H1 (cell line): Measurements from ENCODE around the gene HOOK1. TPM values are rescaled to one million over a fixed set of nuclear protein-coding genes. Genes with fewer than 3 reads are reported as not detected.

Source experiments
- CTCF ChIA-PET: fragments of 300-600 bp; sonication (Branson Sonifier 250); formaldehyde crosslinking; loops from one replicate; lab custom pipeline; 2021; ENCODE audit not compliant: partially characterized antibody; lab: Charles Lee
- POLR2A ChIA-PET: fragments of 300-600 bp; sonication (Branson Sonifier 250); formaldehyde crosslinking; loops from one replicate; lab custom pipeline; 2021; ENCODE audit warnings: inconsistent platforms; ENCODE audit not compliant: partially characterized antibody; lab: Charles Lee
- DNase-seq, 2 experiments: peaks; one replicate each; pipeline versions ENCODE4 v3.0.0 to v3.0.0-alpha.2; 2010 to 2022; ENCODE audit warnings: low spot score in 2 of 2, low read depth in 1 of 2, mixed read lengths in 1 of 2
- FAIRE-seq: peaks from 2 replicates; lab custom pipeline; 2011; peaks lifted over from hg19 to GRCh38; lab: Jason Lieb, UNC
- H2AFZ ChIP-seq: 2 replicates; pipeline ENCODE4 v1.8.1; 2012; ENCODE audit warnings: low read length, inconsistent platforms
- H2AK5ac ChIP-seq: 2 replicates; pipeline ENCODE4 v1.6.1; 2013; ENCODE audit warnings: low read depth, low read length
- H2BK120ac ChIP-seq: replicated peaks from 2 replicates; pipeline ENCODE3; 2013; ENCODE audit warnings: low read depth, low read length, inconsistent platforms
- H2BK12ac ChIP-seq: 2 replicates; pipeline ENCODE4 v1.6.1; 2013; ENCODE audit warnings: low read depth, low read length
- H2BK15ac ChIP-seq: 2 replicates; pipeline ENCODE4 v1.6.1; 2013; ENCODE audit warnings: low read length
- H2BK20ac ChIP-seq: 2 replicates; pipeline ENCODE4 v1.6.1; 2013; ENCODE audit warnings: low read length
- H2BK5ac ChIP-seq: 2 replicates; pipeline ENCODE4 v1.6.1; 2013; ENCODE audit warnings: low read depth, low read length
- H3K14ac ChIP-seq: 2 replicates; pipeline ENCODE4 v1.6.1; 2013; ENCODE audit warnings: inconsistent platforms; ENCODE audit not compliant: insufficient read length
- H3K18ac ChIP-seq: 2 replicates; pipeline ENCODE4 v1.6.1; 2013; ENCODE audit warnings: low read length; ENCODE audit errors: extremely low read depth
- H3K23ac ChIP-seq: 2 replicates; pipeline ENCODE4 v1.6.1; 2013; ENCODE audit warnings: inconsistent platforms; ENCODE audit not compliant: insufficient read length
- H3K23me2 ChIP-seq: 2 replicates; pipeline ENCODE4 v1.6.1; 2013; ENCODE audit warnings: low read depth, low read length
- H3K27ac ChIP-seq: 2 replicates; pipeline ENCODE4 v1.6.1; 2011; ENCODE audit warnings: low read depth, low read length, inconsistent platforms
- H3K27me3 ChIP-seq, 4 experiments: replicated peaks in 1 of 4; 1 replicate in 1 of 4; 2 replicates in 3 of 4; pipeline versions ENCODE4 v1.6.1 to v1.8.1; 2011 to 2013; ENCODE audit warnings: low read length in 3 of 4, mild to moderate bottlenecking in 3 of 4, inconsistent platforms in 2 of 4, mixed read lengths in 2 of 4, moderate library complexity in 1 of 4; ENCODE audit not compliant: control insufficient read depth in 3 of 4, insufficient read depth in 3 of 4; ENCODE audit errors: extremely low read depth in 1 of 4
- H3K36me3 ChIP-seq, 4 experiments: 2 replicates each; pipeline versions ENCODE4 v1.6.1 to v1.8.1; 2011 to 2013; ENCODE audit warnings: mild to moderate bottlenecking in 4 of 4, low read length in 3 of 4, moderate library complexity in 2 of 4, control low read depth in 1 of 4, inconsistent platforms in 1 of 4; ENCODE audit not compliant: insufficient read depth in 4 of 4, control insufficient read depth in 2 of 4
- H3K4ac ChIP-seq: replicated peaks from 2 replicates; pipeline ENCODE3; 2013; ENCODE audit warnings: low read length, low read depth, mixed read lengths, inconsistent platforms; ENCODE audit not compliant: insufficient read length
- H3K4me1 ChIP-seq, 4 experiments: replicated peaks in 1 of 4; 1 replicate in 1 of 4; 2 replicates in 3 of 4; pipeline versions ENCODE4 v1.6.1 to v1.8.1; 2011 to 2013; ENCODE audit warnings: low read length in 3 of 4, inconsistent platforms in 2 of 4, mixed read lengths in 1 of 4; ENCODE audit not compliant: insufficient read depth in 4 of 4, control insufficient read depth in 3 of 4
- H3K4me2 ChIP-seq, 2 experiments: 2 replicates each; pipeline versions ENCODE4 v1.6.1 to v1.8.1; 2011 to 2013; ENCODE audit warnings: low read depth in 2 of 2, low read length in 2 of 2, control low read depth in 1 of 2, inconsistent platforms in 1 of 2, mild to moderate bottlenecking in 1 of 2; ENCODE audit not compliant: insufficient read depth in 1 of 2
- H3K4me3 ChIP-seq, 4 experiments: fragments of 200-600, 300-600 bp in 1 of 4; sonication (generic), shearing (Covaris generic), sonication (Bioruptor Twin) in 1 of 4; 2 replicates each; pipeline versions ENCODE4 v1.5.1 to v1.8.1; 2011 to 2016; ENCODE audit warnings: low read length in 4 of 4, low read depth in 3 of 4, control low read depth in 2 of 4, inconsistent platforms in 2 of 4, mild to moderate bottlenecking in 2 of 4, mixed read lengths in 1 of 4, moderate library complexity in 1 of 4; ENCODE audit not compliant: insufficient read depth in 2 of 4; ENCODE audit errors: extremely low read depth in 1 of 4
- H3K56ac ChIP-seq: replicated peaks from 2 replicates; pipeline ENCODE3; 2013; ENCODE audit warnings: low read depth, mild to moderate bottlenecking, mixed read lengths, low read length, inconsistent platforms; ENCODE audit not compliant: insufficient read length
- H3K79me1 ChIP-seq: 2 replicates; pipeline ENCODE4 v1.6.1; 2013; ENCODE audit warnings: low read depth, low read length, control low read depth
- H3K79me2 ChIP-seq, 2 experiments: 2 replicates each; pipeline versions ENCODE4 v1.6.1 to v1.8.1; 2012 to 2013; ENCODE audit warnings: low read length in 2 of 2, mild to moderate bottlenecking in 2 of 2, inconsistent platforms in 1 of 2; ENCODE audit not compliant: insufficient read depth in 2 of 2, control insufficient read depth in 1 of 2
- H3K9ac ChIP-seq, 4 experiments: replicated peaks in 1 of 4; 1 replicate in 1 of 4; 2 replicates in 3 of 4; pipeline versions ENCODE4 v1.6.1 to v1.8.1; 2011 to 2013; ENCODE audit warnings: low read depth in 3 of 4, low read length in 3 of 4, control low read depth in 2 of 4, mild to moderate bottlenecking in 2 of 4, moderate library complexity in 2 of 4, inconsistent platforms in 1 of 4; ENCODE audit errors: extremely low read depth in 1 of 4
- H3K9me3 ChIP-seq, 2 experiments: 2 replicates each; pipeline versions ENCODE4 v1.6.1 to v1.8.1; 2012 to 2013; ENCODE audit warnings: mild to moderate bottlenecking in 2 of 2, moderate library complexity in 2 of 2, control low read depth in 1 of 2, inconsistent platforms in 1 of 2, low read depth in 1 of 2, low read length in 1 of 2, mixed read lengths in 1 of 2; ENCODE audit not compliant: insufficient read depth in 2 of 2
- H4K20me1 ChIP-seq, 2 experiments: replicated peaks in 1 of 2; 2 replicates each; pipeline versions ENCODE3 to v1.8.1; 2011 to 2013; ENCODE audit warnings: inconsistent platforms in 2 of 2, low read length in 2 of 2, mild to moderate bottlenecking in 1 of 2; ENCODE audit not compliant: insufficient read depth in 2 of 2, control insufficient read depth in 1 of 2
- H4K5ac ChIP-seq: 2 replicates; pipeline ENCODE4 v1.6.1; 2013; ENCODE audit warnings: low read length, low read depth, mixed read lengths, inconsistent platforms; ENCODE audit not compliant: insufficient read length
- H4K8ac ChIP-seq: 2 replicates; pipeline ENCODE4 v1.8.0; 2013; ENCODE audit warnings: mild to moderate bottlenecking, moderate library complexity, low read length, inconsistent platforms; ENCODE audit not compliant: insufficient read depth; ENCODE audit errors: extremely low read depth
- H4K91ac ChIP-seq: replicated peaks from 2 replicates; pipeline ENCODE3; 2013; ENCODE audit warnings: low read length, mixed read lengths, inconsistent platforms; ENCODE audit not compliant: insufficient read length
- ATF3 ChIP-seq: IDR thresholded peaks from 2 replicates; pipeline ENCODE4 v1.6.1; 2011; ENCODE audit warnings: low read depth, mild to moderate bottlenecking, low read length; ENCODE audit not compliant: insufficient read depth
- CHD1 ChIP-seq: IDR thresholded peaks from 2 replicates; pipeline ENCODE4 v1.6.1; 2012; ENCODE audit warnings: low read depth, low read length, improper control_type of control experiment
- CHD2 ChIP-seq: IDR thresholded peaks from 2 replicates; pipeline ENCODE4 v1.6.1; 2012; ENCODE audit warnings: low read length, improper control_type of control experiment
- CTCF ChIP-seq, 3 experiments: IDR thresholded peaks; 1 replicate in 2 of 3; 2 replicates in 1 of 3; pipeline versions ENCODE4 v1.5.1 to v1.6.1; 2011; ENCODE audit warnings: low read length in 3 of 3, mild to moderate bottlenecking in 3 of 3, inconsistent platforms in 2 of 3, low read depth in 1 of 3, moderate library complexity in 1 of 3; ENCODE audit not compliant: insufficient read depth in 1 of 3; ENCODE audit errors: control extremely low read depth in 1 of 3
- HDAC2 ChIP-seq, 2 experiments: fragments of 300-600 bp in 1 of 2; sonication (generic) in 1 of 2; IDR thresholded peaks; 2 replicates each; pipeline ENCODE4 v1.6.1; 2011 to 2012; ENCODE audit warnings: low read depth in 2 of 2, low read length in 2 of 2, mild to moderate bottlenecking in 2 of 2, moderate library complexity in 2 of 2, borderline replicate concordance in 1 of 2, inconsistent platforms in 1 of 2
- HDAC6 ChIP-seq: IDR thresholded peaks from one replicate; pipeline ENCODE4 v1.7.1; 2012; ENCODE audit warnings: low read depth, mild to moderate bottlenecking, inconsistent platforms, low read length, moderate library complexity
- KDM4A ChIP-seq: IDR thresholded peaks from one replicate; pipeline ENCODE4 v1.7.1; 2012; ENCODE audit warnings: low read depth, mild to moderate bottlenecking, moderate library complexity, low read length, inconsistent platforms; ENCODE audit not compliant: severe bottlenecking
- NANOG ChIP-seq: IDR thresholded peaks from 2 replicates; pipeline ENCODE4 v1.6.1; 2011; ENCODE audit warnings: low read length, low read depth, mild to moderate bottlenecking, inconsistent platforms; ENCODE audit not compliant: insufficient read depth, poor library complexity, severe bottlenecking
- NRF1 ChIP-seq: IDR thresholded peaks from 2 replicates; pipeline ENCODE4 v1.6.1; 2011; ENCODE audit warnings: mild to moderate bottlenecking, low read depth, low read length, improper control_type of control experiment
- POLR2A ChIP-seq, 2 experiments: IDR thresholded peaks; 1 replicate in 1 of 2; 2 replicates in 1 of 2; pipeline ENCODE4 v1.6.1; 2011; ENCODE audit warnings: low read depth in 2 of 2, low read length in 2 of 2, mild to moderate bottlenecking in 2 of 2; ENCODE audit errors: control extremely low read depth in 1 of 2
- POLR2AphosphoS5 ChIP-seq: IDR thresholded peaks from 2 replicates; pipeline ENCODE4 v1.6.1; 2011; ENCODE audit warnings: low read depth, low read length
- POU5F1 ChIP-seq: IDR thresholded peaks from 2 replicates; pipeline ENCODE4 v1.6.1; 2011; ENCODE audit warnings: low read depth, mild to moderate bottlenecking, low read length, moderate library complexity
- SP4 ChIP-seq: IDR thresholded peaks from 2 replicates; pipeline ENCODE4 v1.6.1; 2012; ENCODE audit warnings: low read length, inconsistent platforms
- polyA plus RNA-seq, 7 experiments: library from polyadenylated mRNA; depleted of rRNA in 3 of 7; stranded (reverse) in 5 of 7; unstranded in 2 of 7; fragments of >200 nt in 5 of 7; fragments of 200-250 nt in 2 of 7; gene quantifications; 1 replicate in 5 of 7; 2 replicates in 1 of 7; 4 replicates in 1 of 7; pipeline versions ENCODE4 v1.2.1 to v1.2.3, GENCODE V29; 2011 to 2013; ENCODE audit warnings: missing spikeins in 2 of 7, mixed read lengths in 2 of 7
- total RNA-seq: library from RNA; stranded (reverse); fragmentation: NEBNext Ultra II Directional; extraction: Animal tissue kit (Norgen Biotek cat#: 25700); gene quantifications from 2 replicates; pipeline ENCODE4 v1.2.1, GENCODE V29; 2021

HOOK1 gene
- total and polyA plus RNA-seq, 2 of the 8 experiments (the other 6 are each of a cell fraction or from before 2014, with no cell fraction given): 5.6 to 34.5 TPM

GRCh38 chr1:59804301-59804700, 10.4 kb upstream of the HOOK1 start:
- Histone ChIP-seq H3K14ac (no peak overlapping the region), H3K23ac (no peak overlapping the region), H4K5ac (no peak overlapping the region), H3K27me3 (no peaks in the 10 kb centered on the region; a peak in 1 of 7 replicates), H4K91ac (no peak overlapping the region), H2AK5ac (no peak overlapping the region), H2BK120ac (no peak overlapping the region), H3K9ac (no peak overlapping the region), H3K9me3 (no peaks in the 10 kb centered on the region), H2BK20ac (no peak overlapping the region), H3K18ac (no peak overlapping the region), H3K4me3 (no peak overlapping the region), H3K4ac (no peak overlapping the region), H3K56ac (no peak overlapping the region), H3K4me2 (no peak overlapping the region), H3K27ac (no peak overlapping the region), H3K4me1 (no peaks in the 10 kb centered on the region), H3K36me3 (no peaks in the 10 kb centered on the region), H2BK15ac (no peak overlapping the region), H4K20me1 (no peaks in the 10 kb centered on the region), H3K79me2 (no peaks in the 10 kb centered on the region), H3K79me1 (no peaks in the 10 kb centered on the region), H2BK12ac (no peak overlapping the region), H2AFZ (no peak overlapping the region), H3K23me2 (no peaks in the 10 kb centered on the region), H2BK5ac (no peak overlapping the region), H4K8ac (no peak overlapping the region)
- CTCF ChIA-PET: interaction anchor here (0.6 kb wide), 1 partner anchor 125 kb away, joined by 3 read pairs; no protein-coding TSS in a partner anchor
- no peak for FAIRE-seq
- POLR2A ChIA-PET: no interaction called here
- DNase-seq: no peak
- TF ChIP-seq NRF1: no peak
- no peak for TF ChIP-seq POLR2AphosphoS5
- no peak for TF ChIP-seq POLR2A (IDR thresholded peaks at IDR 0.05; ENCODE audit: control extremely low read depth in 1 of 2, low read depth in 2 of 2, low read length in 2 of 2)
- TF ChIP-seq SP4: no peak
- no peak for TF ChIP-seq HDAC2 (IDR thresholded peaks at IDR 0.05; ENCODE audit: borderline replicate concordance in 1 of 2, low read depth in 2 of 2, low read length in 2 of 2)
- no peak for TF ChIP-seq CTCF (IDR thresholded peaks at IDR 0.05; ENCODE audit: control extremely low read depth in 1 of 3, insufficient read depth in 1 of 3, low read depth in 1 of 3, low read length in 3 of 3)
- no peak for TF ChIP-seq ATF3
- TF ChIP-seq NANOG: no peak
- TF ChIP-seq POU5F1: no peak
- no peak for TF ChIP-seq HDAC6
- TF ChIP-seq CHD1: no peak
- TF ChIP-seq CHD2: no peak
- TF ChIP-seq KDM4A: no peak
